ENCODE measurements around the gene SLC16A8. TPM values are rescaled to one million over a fixed set of nuclear protein-coding genes. Genes with fewer than 3 reads are reported as not detected.

The SLC16A8 gene
- total and polyA plus RNA-seq, 12 donors = 0.30 to 1.3 (median 0.53) TPM; not detected in 4

DNA sequence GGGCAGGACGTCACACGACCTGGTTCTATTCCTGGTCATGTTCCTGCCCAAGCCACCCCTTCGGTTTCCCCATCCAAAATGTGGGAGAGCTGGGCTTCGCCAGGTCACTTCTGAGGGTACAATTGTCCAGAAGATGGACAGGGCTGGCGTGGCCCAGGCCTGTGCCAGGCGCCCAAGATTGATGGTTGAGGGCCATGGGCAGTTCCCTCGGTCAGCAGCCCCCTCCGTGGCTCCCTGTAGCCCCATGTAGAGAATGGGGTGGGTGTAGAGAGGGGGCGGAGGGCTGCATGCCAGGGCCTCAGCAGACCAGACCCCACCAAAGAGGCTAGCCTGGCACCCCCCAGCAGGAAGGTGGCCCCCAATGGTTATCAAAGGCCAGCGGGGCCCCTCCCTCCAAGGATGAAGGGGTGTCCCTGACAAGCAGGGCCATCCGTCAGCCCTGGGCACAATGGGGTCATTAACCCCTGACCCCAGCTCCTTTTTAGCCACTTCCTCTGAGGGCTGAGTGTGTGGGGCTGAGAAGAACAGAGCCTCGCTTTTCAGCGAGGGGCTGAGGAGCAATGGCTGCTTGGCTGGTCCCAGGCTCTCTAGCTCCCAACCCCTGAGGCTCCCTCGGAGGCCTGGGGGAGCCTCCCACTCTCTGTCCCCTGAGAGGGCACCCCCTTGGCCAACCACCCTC lies 37.8 kb downstream of the SLC16A8 start:
- intact Hi-C loops (cut with DNase I) = no loop called here
- no peaks in the 10 kb centered on the region for H3K4me1 ChIP-seq (replicated peaks in 1 of 2)
- 76 to 86% (median 78%) methylated on average over 7 to 14 of the region's 14 CpGs for WGBS, 4 donors

DNA sequence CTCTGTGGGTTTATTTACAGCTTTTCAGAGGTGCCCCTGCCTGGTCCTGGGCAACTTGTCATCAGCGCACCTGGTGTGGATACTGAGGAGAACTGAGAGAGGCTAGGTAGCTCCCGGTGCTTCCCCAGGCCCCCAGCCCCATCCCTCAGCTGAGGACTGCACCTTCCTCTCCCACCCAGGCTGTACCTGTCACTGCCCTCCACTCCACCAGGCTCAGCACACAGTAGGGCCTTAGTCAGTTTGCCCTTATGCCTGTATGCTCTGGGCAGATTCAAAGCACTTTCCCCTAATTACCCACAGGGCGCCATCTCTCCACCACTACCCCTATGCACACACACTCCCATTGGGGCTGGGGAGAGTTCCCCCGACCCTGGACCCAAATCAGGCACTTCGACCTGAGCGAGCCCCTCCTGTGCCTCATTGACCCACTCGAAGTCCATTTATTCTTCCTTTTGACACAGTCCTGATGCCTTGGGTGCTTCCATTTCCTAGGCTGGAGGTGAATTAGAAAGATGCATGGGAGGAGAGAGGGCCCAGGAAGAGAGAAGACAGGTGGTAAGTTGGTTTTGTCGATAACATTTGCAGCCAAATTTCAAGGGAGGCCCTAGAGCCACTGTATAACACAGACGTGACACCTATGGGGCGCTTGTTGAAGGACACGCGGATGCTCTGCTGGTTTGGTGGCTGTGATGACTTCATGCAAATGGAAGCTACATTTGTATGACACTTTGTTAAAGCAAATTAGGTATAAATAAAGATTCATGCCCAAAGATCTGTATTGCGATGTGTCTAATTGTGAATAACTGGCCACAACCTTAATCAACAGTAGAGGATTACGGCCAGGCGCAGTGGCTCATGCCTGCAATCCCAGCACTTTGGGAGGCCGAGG lies 40.6 kb downstream of the SLC16A8 start:
- H3K27me3 ChIP-seq = no peaks in the 10 kb centered on the region
- DNase-seq = no peak
- 89 to 96% (median 90%) methylated on average over 14 to 16 of the region's 16 CpGs for WGBS, 4 donors
- no peak overlapping the region for H3K4me3 ChIP-seq
- intact Hi-C loops (cut with DNase I) = no loop called here
- no peak overlapping the region for H3K27ac ChIP-seq
- H3K4me1 ChIP-seq (replicated peaks in 1 of 2) = no peaks in the 10 kb centered on the region
- no peaks in the 10 kb centered on the region for H3K9me3 ChIP-seq (replicated peaks in 1 of 3)
- no peaks in the 10 kb centered on the region for H3K36me3 ChIP-seq (replicated peaks in 1 of 2)
- TF ChIP-seq POLR2A (IDR thresholded peaks at IDR 0.05) = no peak
- TF ChIP-seq, protein P1, sequence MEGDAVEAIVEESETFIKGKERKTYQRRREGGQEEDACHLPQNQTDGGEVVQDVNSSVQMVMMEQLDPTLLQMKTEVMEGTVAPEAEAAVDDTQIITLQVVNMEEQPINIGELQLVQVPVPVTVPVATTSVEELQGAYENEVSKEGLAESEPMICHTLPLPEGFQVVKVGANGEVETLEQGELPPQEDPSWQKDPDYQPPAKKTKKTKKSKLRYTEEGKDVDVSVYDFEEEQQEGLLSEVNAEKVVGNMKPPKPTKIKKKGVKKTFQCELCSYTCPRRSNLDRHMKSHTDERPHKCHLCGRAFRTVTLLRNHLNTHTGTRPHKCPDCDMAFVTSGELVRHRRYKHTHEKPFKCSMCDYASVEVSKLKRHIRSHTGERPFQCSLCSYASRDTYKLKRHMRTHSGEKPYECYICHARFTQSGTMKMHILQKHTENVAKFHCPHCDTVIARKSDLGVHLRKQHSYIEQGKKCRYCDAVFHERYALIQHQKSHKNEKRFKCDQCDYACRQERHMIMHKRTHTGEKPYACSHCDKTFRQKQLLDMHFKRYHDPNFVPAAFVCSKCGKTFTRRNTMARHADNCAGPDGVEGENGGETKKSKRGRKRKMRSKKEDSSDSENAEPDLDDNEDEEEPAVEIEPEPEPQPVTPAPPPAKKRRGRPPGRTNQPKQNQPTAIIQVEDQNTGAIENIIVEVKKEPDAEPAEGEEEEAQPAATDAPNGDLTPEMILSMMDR (IDR thresholded peaks at IDR 0.05) = no peak

More for the DNA sequence above, 37.8 kb downstream of the SLC16A8 start:
- TF ChIP-seq POLR2A (IDR thresholded peaks at IDR 0.05) = no peak
- TF ChIP-seq, protein P1 (IDR thresholded peaks at IDR 0.05) = no peak
- Histone ChIP-seq H3K9me3 (replicated peaks in 1 of 3) (no peaks in the 10 kb centered on the region), H3K27me3 (no peaks in the 10 kb centered on the region), H3K36me3 (replicated peaks in 1 of 2) (no peaks in the 10 kb centered on the region), H3K4me3 (no peak overlapping the region), H3K27ac (no peak overlapping the region)
- DNase-seq = no peak

DNA sequence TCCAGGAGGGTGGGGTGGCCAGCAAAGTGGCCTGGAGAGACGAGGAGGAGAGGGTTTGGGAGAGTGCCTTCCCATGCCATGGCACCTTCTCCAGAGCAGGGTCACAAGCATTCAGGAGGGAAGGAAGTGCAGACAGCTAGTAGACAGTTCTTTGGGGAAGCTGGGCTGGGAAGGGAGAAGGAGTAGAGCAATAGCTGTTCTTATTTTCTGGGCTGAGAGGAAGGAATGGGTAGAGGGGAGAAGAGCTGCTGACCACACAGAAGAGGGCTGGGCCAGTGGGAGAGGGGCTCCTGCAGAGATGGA lies 41.5 kb downstream of the SLC16A8 start:
- 61 to 85% (median 73%) methylated on average over 1 of the region's 1 CpG for WGBS, 4 donors
- no peaks in the 10 kb centered on the region for H3K9me3 ChIP-seq (replicated peaks in 1 of 3)
- no peaks in the 10 kb centered on the region for H3K27me3 ChIP-seq
- TF ChIP-seq, protein P1 (IDR thresholded peaks at IDR 0.05) = no peak
- TF ChIP-seq POLR2A (IDR thresholded peaks at IDR 0.05) = no peak
- H3K4me3 ChIP-seq = no peak overlapping the region
- DNase-seq = no peak
- no peaks in the 10 kb centered on the region for H3K4me1 ChIP-seq (replicated peaks in 1 of 2)
- no peaks in the 10 kb centered on the region for H3K36me3 ChIP-seq (replicated peaks in 1 of 2)
- H3K27ac ChIP-seq = peak overlapping the region in 1 of 5 donors; percentile 12
- intact Hi-C loops (cut with DNase I) = no loop called here

DNA sequence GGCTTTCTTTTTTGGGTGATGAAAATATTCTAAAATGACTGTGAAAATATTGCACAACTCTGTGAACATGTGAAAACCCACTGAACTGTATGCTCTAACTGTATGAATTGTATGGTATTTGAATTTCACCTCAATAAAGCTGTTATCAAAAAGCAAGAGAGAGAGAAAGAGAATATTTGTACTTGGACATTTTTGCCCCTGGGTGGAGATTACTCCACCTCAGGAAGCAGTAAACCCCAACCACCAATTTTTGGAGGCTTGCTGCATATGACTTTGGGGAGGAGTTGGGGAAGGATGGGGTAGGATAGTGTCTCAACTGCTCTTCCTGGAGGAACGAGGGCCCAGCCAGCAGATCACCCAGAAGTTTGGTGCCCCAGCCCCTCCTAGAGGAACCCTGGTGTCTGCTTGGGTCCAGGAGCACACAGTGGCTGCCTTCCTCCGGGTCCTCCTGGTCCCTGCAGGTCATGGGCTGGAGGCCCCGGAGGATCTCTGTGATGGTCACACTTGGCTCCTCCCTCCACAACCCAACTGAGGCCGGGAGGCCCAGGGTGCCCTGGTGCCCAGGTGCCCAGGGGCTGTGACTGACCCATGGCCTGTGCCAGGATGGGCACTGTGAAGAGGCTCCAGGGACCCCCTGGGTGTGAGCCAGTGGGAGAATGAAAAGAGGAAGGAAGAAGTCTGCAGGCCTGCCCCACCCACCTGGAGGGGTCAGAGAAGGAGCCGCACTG lies 42.1 kb downstream of the SLC16A8 start:
- intact Hi-C loops (cut with DNase I) = no loop called here
- TF ChIP-seq, protein P1 (IDR thresholded peaks at IDR 0.05) = no peak
- no peak for TF ChIP-seq POLR2A (IDR thresholded peaks at IDR 0.05)
- no peak overlapping the region for H3K27ac ChIP-seq
- H3K4me3 ChIP-seq = no peak overlapping the region
- H3K4me1 ChIP-seq (replicated peaks in 1 of 2) = no peaks in the 10 kb centered on the region
- H3K9me3 ChIP-seq (replicated peaks in 1 of 3) = no peaks in the 10 kb centered on the region
- no peak for DNase-seq
- no peaks in the 10 kb centered on the region for H3K27me3 ChIP-seq
- 59 to 86% (median 82%) methylated on average over 2 to 5 of the region's 5 CpGs for WGBS, 4 donors
- no peaks in the 10 kb centered on the region for H3K36me3 ChIP-seq (replicated peaks in 1 of 2)

Measured in adrenal gland (tissue), 12 donors.